ENCODE measurements around the gene CCDC134. TPM values are rescaled to one million over a fixed set of nuclear protein-coding genes. Genes with fewer than 3 reads are reported as not detected.
A peak's percentile ranks its signal among the peaks of the same experiment; 100 is the strongest.
"Not testable (repeated sequence)": the region's sequence is repeated elsewhere in the genome, so short reads cannot be mapped to it uniquely, and the experiment has no call there.

CCDC134 gene
- total RNA-seq, 2 experiments from 2014 or later = 17.0 to 19.3 TPM

DNA sequence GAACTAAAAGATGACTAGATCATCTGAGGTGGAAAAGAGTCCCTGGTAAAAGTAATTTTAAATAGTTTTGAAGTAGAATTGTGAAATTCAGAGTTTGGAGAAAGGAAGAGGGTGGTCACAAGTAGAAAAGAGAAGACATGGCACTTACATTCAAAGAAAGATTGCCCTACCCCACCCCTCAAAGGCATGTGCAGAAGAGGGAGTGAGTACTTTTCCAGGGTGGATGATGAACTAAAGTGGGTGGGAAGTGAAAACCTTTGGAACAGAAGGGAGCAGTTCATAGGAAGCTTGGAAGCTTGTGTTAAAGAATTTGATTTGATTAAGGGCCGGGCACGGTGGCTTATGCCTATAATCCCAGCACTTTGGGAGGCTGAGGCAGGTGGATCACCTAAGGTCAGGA lies 56.0 kb downstream of the CCDC134 start:
- no peak for DNase-seq
- Mint-ChIP-seq H3K9me3 (no peaks in the 10 kb centered on the region), H3K4me3 (no peak overlapping the region), H3K27me3 (ENCODE audit: low read depth) (no peaks in the 10 kb centered on the region), H3K27ac (peak overlapping the region; percentile 95), H3K36me3 (ENCODE audit: low read depth) (peaks cover 13% of the 10 kb centered on the region), H3K4me1 (ENCODE audit: low read depth) (peaks cover 76% of the 10 kb centered on the region)
- CTCF ChIA-PET = interaction anchor here (1.1 to 3.5 kb wide), 6 partner anchors 10 to 91 kb away, joined by 3 to 26 read pairs (median 4); partner anchors contain the start of gene CENPM
- intact Hi-C loops (cut with micrococcal nuclease) = loop anchor here (5.0 kb wide), 1 partner anchor 409 kb away; the partner anchor contains the start of gene TOB2

DNA sequence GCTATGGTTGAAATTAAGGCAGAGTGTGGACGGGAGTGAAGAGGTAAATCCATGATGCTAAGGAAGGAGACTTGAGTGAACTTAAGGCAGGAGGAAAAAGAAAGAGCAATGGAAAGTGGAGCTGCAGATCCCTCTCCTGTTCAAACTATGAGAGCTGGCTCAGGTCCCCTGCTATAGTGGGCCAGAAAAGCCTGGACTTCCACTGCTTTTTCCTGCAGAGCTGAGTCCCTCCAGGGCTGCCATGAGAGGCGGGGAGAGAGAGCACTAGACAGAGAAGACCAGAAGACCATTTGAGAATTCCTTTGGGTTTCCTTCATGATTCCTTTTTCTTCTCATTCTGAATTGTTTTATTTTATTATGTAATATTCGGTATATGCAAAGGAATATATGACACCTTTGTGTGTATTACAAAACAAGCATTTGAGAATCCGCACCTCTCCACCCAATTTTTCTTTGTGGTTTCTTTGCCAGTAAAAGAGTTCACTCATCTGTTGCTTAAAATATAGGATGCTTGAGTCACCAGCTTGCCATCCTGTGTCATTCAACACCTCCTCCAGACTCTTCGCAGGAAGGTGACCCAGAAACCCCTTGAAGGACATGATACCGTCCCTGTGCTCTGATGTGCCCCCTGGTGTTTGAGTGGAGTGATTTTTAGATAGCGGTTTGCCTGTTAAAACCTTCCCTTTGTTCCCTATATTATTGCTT lies 56.8 kb downstream of the CCDC134 start:
- Mint-ChIP-seq H3K36me3 (ENCODE audit: low read depth) (peaks cover 13% of the 10 kb centered on the region), H3K4me1 (ENCODE audit: low read depth) (peaks cover 77% of the 10 kb centered on the region), H3K9me3 (no peaks in the 10 kb centered on the region), H3K4me3 (peak overlapping the region; percentile 11), H3K27me3 (ENCODE audit: low read depth) (no peaks in the 10 kb centered on the region), H3K27ac (peak overlapping the region; percentile 95)
- CTCF ChIA-PET = interaction anchor here (0.6 to 3.5 kb wide), 15 partner anchors 11 to 160 kb away, joined by 3 to 26 read pairs (median 5); partner anchors contain the start of genes CENPM and SREBF2
- DNase-seq = peak; percentile 93
- intact Hi-C loops (cut with micrococcal nuclease) = loop anchor here (1.0 to 5.0 kb wide), 7 partner anchors 14 to 410 kb away; partner anchors contain the start of gene TOB2

DNA sequence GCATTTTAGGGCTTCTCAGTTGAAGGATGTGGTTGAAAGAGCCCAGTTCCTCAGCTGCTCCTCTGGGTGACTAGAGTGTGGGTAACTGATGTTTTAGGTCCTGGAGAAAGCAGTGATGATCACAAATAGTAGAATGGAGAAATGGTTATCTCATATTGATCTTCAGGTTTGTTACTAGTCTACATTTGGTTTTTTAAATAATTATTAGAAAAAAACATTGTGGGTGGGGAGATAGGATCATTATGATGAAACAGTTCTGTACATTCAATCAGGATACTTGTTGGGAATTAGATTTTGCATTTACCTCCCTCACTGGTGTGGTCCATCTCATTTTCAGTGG lies 57.4 kb downstream of the CCDC134 start:
- intact Hi-C loops (cut with micrococcal nuclease) = loop anchor here (1.0 to 5.0 kb wide), 8 partner anchors 15 to 411 kb away; partner anchors contain the start of gene TOB2
- Mint-ChIP-seq H3K27me3 (ENCODE audit: low read depth) (no peaks in the 10 kb centered on the region), H3K4me3 (no peak overlapping the region), H3K27ac (peak overlapping the region; percentile 95), H3K9me3 (no peaks in the 10 kb centered on the region), H3K4me1 (ENCODE audit: low read depth) (peaks cover 80% of the 10 kb centered on the region), H3K36me3 (ENCODE audit: low read depth) (peaks cover 11% of the 10 kb centered on the region)
- CTCF ChIA-PET = interaction anchor here (0.6 to 3.5 kb wide), 12 partner anchors 12 to 161 kb away, joined by 3 to 26 read pairs (median 6); partner anchors contain the start of gene SREBF2
- DNase-seq = no peak

DNA sequence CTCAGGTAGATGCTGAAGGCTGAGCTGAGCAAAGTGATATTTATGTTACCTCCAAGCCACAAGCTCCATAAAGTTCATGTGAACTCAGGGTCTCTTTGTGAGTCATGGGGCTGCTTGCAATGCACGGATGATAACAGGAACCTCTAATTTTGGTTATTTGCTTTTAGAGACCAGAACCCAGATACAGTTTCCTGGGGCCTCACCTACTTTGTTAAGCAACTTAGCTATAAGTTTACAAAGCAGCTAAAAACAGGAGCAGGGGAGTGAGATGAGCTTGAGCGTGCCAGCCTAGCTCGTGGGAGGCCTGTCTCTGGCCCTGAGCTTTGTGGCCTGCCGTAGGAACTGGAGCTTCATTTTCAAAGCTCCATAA lies 61.7 kb downstream of the CCDC134 start:
- peak; percentile 76 for DNase-seq
- Mint-ChIP-seq H3K9me3 (no peaks in the 10 kb centered on the region), H3K27me3 (ENCODE audit: low read depth) (no peaks in the 10 kb centered on the region), H3K36me3 (ENCODE audit: low read depth) (peaks cover 25% of the 10 kb centered on the region), H3K4me1 (ENCODE audit: low read depth) (peaks cover 87% of the 10 kb centered on the region), H3K27ac (peak overlapping the region; percentile 97), H3K4me3 (peak overlapping the region; percentile 58)
- CTCF ChIA-PET = interaction anchor here (0.6 to 2.8 kb wide), 14 partner anchors 9 to 1212 kb away, joined by 3 to 31 read pairs (median 4); partner anchors contain the start of gene SREBF2
- intact Hi-C loops (cut with micrococcal nuclease) = loop anchor here (1.0 to 2.0 kb wide), 6 partner anchors 11 to 81 kb away; partner anchors contain the start of gene CCDC134

DNA sequence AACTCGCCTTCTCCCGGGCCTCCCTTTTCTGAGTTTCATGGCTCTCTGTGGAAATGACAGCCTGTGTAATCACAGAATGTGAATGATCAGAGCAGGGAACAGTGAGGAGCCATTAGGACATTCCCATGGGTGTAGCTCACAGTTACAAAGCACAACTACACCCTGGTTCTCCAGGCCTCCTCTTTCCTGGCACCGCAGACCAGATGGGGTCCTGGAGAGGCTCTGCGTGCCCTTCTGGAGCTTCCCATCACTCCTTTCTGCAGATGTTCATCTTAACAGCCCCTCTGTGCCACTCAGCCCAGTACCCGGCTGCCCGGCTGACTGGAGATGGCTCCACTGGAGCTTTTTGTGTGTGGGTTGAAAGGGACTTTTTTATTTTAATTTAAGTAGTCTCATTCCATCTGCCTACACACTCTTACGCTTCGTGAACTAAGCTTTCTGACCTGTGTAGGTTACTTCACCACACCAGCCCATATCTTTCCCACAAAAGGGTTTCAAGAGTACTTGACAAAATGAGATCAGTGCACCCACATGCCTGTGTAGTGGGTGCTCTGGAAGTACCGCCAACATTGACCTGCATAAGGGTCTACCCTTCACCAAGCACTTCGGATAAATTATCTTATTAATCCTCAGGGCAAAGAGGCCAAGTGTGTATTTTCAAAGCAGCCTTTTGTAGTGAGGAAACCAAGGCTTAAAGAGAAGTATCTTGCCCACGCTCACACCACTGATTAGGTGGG lies 62.2 kb downstream of the CCDC134 start:
- peak; percentile 80 for DNase-seq
- intact Hi-C loops (cut with micrococcal nuclease) = loop anchor here (1.0 to 2.0 kb wide), 6 partner anchors 11 to 82 kb away; partner anchors contain the start of gene CCDC134
- CTCF ChIA-PET = interaction anchor here (0.6 to 2.8 kb wide), 16 partner anchors 9 to 1213 kb away, joined by 3 to 31 read pairs (median 4); partner anchors contain the start of genes CCDC134 and SREBF2

DNA sequence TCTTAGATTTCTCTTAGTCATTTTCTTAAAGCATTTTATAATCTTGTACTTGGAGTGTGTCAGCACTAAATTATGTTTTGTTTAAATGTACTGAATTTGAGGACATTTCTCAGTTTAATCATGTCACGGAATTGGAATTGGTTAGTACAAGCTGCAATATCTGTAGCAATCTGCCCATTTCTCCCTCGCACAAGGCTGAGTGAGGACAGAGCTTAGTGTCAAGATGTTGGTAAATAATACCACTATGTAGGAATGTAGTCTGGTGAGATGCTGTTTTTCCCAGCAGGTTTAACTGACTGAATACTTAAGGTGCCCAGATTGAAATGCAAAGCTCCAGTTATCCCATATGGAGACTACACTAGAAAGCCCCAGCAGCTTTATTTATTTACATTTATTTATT lies 63.0 kb downstream of the CCDC134 start:
- Mint-ChIP-seq H3K27ac (peak overlapping the region; percentile 97), H3K4me1 (ENCODE audit: low read depth) (peaks cover 74% of the 10 kb centered on the region), H3K36me3 (ENCODE audit: low read depth) (peaks cover 34% of the 10 kb centered on the region), H3K4me3 (peak overlapping the region; percentile 58), H3K27me3 (ENCODE audit: low read depth) (no peaks in the 10 kb centered on the region), H3K9me3 (no peaks in the 10 kb centered on the region)
- CTCF ChIA-PET = interaction anchor here (1.1 to 2.8 kb wide), 3 partner anchors 11 to 117 kb away, joined by 3 to 31 read pairs (median 5); no protein-coding TSS in a partner anchor
- intact Hi-C loops (cut with micrococcal nuclease) = loop anchor here (2.0 kb wide), 2 partner anchors 63 to 83 kb away; partner anchors contain the start of gene CCDC134
- DNase-seq = no peak

More for the DNA sequence above, 62.2 kb downstream of the CCDC134 start:
- Mint-ChIP-seq H3K36me3 (ENCODE audit: low read depth) (peaks cover 30% of the 10 kb centered on the region), H3K27me3 (ENCODE audit: low read depth) (no peaks in the 10 kb centered on the region), H3K4me3 (peak overlapping the region; percentile 58), H3K4me1 (ENCODE audit: low read depth) (peaks cover 82% of the 10 kb centered on the region), H3K9me3 (no peaks in the 10 kb centered on the region), H3K27ac (peak overlapping the region; percentile 97)

DNA sequence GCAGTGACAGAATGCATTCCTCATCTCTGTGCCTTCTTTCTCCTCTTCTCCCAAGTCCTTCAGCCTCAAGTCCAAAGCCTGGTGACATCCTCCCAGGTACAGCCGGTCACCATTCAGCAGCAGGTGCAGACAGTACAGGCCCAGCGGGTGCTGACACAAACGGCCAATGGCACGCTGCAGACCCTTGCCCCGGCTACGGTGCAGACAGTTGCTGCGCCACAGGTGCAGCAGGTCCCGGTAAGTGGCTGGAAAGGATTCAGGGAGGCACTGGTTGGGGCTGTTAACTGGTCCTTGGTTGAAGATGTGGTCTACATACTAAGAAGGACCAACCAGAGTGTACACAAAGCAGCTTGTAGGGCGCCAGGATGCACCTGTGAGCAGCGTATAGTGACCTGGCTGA lies 68.1 kb downstream of the CCDC134 start:
- CTCF ChIA-PET = no interaction called here
- no peaks in the 10 kb centered on the region for H3K9me3 Mint-ChIP-seq
- peaks cover 59% of the 10 kb centered on the region for H3K4me1 Mint-ChIP-seq (ENCODE audit: low read depth)
- no peaks in the 10 kb centered on the region for H3K27me3 Mint-ChIP-seq (ENCODE audit: low read depth)
- no peak overlapping the region for H3K4me3 Mint-ChIP-seq
- intact Hi-C loops (cut with micrococcal nuclease) = no loop called here
- H3K27ac Mint-ChIP-seq = no peak overlapping the region
- peaks cover 62% of the 10 kb centered on the region for H3K36me3 Mint-ChIP-seq (ENCODE audit: low read depth)
- no peak for DNase-seq

DNA sequence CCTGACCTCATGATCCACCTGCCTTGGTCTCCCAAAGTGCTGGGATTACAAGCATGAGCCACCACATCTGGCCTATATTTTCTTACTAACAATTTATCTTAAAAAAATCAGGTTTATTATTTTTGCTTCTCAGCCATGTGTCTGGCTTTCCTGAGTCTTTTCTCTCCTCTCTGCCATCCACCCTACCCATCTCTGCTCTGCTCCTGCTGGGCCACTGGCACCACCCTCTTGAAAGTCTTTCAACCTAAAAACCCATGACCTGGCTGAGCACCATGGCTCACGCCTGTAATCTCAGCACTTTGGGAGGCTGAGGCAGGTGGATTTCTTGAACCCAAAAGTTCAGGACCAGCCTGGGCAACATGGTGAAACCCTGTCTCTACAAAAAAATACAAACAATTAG lies 69.6 kb downstream of the CCDC134 start:
- CTCF ChIA-PET = interaction anchor here (1.0 kb wide), 1 partner anchor 11 kb away, joined by 4 read pairs; no protein-coding TSS in a partner anchor
- DNase-seq; H3K27me3 Mint-ChIP-seq (ENCODE audit: low read depth); H3K9me3 Mint-ChIP-seq; H3K4me3 Mint-ChIP-seq; intact Hi-C loops (cut with micrococcal nuclease): not testable (repeated sequence)
- H3K36me3 Mint-ChIP-seq (ENCODE audit: low read depth) = peaks cover 71% of the 10 kb centered on the region
- H3K27ac Mint-ChIP-seq = peak overlapping the region; percentile 56
- H3K4me1 Mint-ChIP-seq (ENCODE audit: low read depth) = peaks cover 64% of the 10 kb centered on the region

DNA sequence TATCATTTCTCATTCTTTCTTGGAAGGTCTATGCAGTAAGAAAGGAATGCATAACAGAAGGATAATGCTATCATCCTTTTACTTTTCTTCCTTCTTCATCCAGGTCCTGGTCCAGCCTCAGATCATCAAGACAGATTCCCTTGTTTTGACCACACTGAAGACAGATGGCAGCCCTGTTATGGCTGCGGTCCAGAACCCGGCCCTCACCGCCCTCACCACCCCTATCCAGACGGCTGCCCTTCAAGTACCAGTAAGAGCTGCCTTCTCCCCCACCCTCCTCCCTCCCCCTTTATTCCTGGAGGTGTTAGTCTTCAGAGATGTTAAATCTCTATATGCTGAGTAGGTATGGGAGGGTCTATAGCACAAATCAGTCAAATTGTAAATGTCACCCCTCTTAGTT lies 70.3 kb downstream of the CCDC134 start:
- intact Hi-C loops (cut with micrococcal nuclease) = no loop called here
- Mint-ChIP-seq H3K27ac (peak overlapping the region; percentile 78), H3K4me1 (ENCODE audit: low read depth) (peaks cover 64% of the 10 kb centered on the region), H3K27me3 (ENCODE audit: low read depth) (no peaks in the 10 kb centered on the region), H3K36me3 (ENCODE audit: low read depth) (peaks cover 74% of the 10 kb centered on the region), H3K4me3 (no peak overlapping the region), H3K9me3 (no peaks in the 10 kb centered on the region)
- CTCF ChIA-PET = no interaction called here
- no peak for DNase-seq

DNA sequence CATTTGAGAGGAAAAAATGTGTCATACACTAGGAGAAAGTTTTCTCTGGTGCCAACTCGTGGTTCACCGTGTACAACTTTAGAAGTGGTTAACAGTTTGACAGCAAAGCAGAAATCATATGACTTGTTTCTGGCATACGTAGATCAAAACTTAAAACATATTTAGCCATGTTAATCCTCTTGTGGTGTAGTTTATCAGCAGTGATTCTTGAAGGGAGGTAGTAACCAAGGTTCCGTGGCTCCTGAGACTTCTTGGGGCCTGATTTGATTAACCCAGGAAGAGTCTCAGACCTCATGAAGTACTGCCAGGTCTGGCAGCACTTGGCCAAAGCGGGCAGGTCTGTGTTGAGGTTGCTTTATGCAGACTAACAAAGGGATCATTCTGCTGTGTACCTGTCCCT lies 72.9 kb downstream of the CCDC134 start:
- intact Hi-C loops (cut with micrococcal nuclease) = loop anchor here (1.0 to 2.0 kb wide), 6 partner anchors 11 to 67 kb away; partner anchors contain the start of gene SREBF2
- CTCF ChIA-PET = interaction anchor here (0.6 to 5.8 kb wide), 6 partner anchors 11 to 127 kb away, joined by 3 to 31 read pairs (median 6); no protein-coding TSS in a partner anchor
- no peaks in the 10 kb centered on the region for H3K9me3 Mint-ChIP-seq
- peaks cover 71% of the 10 kb centered on the region for H3K36me3 Mint-ChIP-seq (ENCODE audit: low read depth)
- no peaks in the 10 kb centered on the region for H3K27me3 Mint-ChIP-seq (ENCODE audit: low read depth)
- H3K27ac Mint-ChIP-seq = peak overlapping the region; percentile 95
- DNase-seq = peak; percentile 78
- peak overlapping the region; percentile 62 for H3K4me3 Mint-ChIP-seq
- peaks cover 75% of the 10 kb centered on the region for H3K4me1 Mint-ChIP-seq (ENCODE audit: low read depth)

DNA sequence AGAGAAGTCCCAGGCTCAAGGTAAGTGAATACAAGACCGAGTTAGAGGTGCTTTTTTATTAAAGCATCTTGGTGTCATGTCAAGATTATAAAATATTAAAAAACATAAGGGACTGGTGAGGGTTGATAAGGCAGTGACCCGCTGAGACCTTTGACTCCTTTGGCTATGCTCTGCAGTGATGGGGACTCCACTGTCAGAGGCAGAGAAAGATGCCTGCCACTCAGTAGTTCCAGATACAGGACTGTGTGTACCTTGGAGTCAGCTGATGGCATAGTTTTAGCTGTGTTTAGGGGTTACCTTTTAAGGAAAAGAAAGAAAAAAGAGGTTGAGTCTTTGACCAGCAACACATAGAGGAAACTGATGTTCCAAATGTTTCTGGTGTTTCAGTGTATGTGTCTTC lies 73.6 kb downstream of the CCDC134 start:
- peak overlapping the region; percentile 62 for H3K4me3 Mint-ChIP-seq
- intact Hi-C loops (cut with micrococcal nuclease) = no loop called here
- CTCF ChIA-PET = interaction anchor here (1.1 to 5.8 kb wide), 5 partner anchors 11 to 128 kb away, joined by 3 to 31 read pairs (median 6); no protein-coding TSS in a partner anchor
- no peaks in the 10 kb centered on the region for H3K9me3 Mint-ChIP-seq
- DNase-seq = no peak
- no peaks in the 10 kb centered on the region for H3K27me3 Mint-ChIP-seq (ENCODE audit: low read depth)
- peaks cover 73% of the 10 kb centered on the region for H3K36me3 Mint-ChIP-seq (ENCODE audit: low read depth)
- H3K27ac Mint-ChIP-seq = peak overlapping the region; percentile 95
- peaks cover 79% of the 10 kb centered on the region for H3K4me1 Mint-ChIP-seq (ENCODE audit: low read depth)
